Measurements from ENCODE around the gene LAMTOR1.

DNA sequence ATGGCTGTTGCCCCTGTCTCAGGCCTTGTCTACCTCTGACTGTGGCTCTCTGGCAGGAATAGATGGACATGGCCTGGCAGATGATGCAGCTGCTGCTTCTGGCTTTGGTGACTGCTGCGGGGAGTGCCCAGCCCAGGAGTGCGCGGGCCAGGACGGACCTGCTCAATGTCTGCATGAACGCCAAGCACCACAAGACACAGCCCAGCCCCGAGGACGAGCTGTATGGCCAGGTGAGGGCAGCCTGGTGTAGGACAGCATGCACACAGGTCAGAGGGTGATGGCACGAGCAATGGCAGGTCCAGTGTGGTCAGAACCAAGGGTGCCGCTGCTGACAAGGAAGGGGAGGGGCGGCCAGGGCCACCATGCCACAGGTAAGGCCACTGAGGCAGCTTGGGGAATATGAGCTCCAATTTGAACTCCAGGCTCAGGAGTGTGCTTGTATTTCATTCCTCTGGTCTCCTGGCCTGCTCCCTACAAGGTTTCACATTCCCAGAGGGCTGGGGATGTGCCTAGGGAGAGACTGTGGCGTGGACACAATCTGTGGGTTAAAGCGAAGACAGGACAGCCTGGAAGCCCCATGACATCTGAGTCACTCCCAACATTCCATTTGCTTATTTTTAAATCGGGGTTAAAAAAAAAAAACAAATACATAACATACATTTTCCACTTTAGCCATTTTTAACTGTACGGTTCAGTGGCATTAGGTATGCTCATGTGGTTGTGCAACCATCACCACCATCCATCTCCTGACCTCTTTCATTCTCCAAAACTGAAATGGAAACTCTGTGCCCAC lies 33.0 kb upstream of the LAMTOR1 start:
- TF ChIP-seq, protein P1, sequence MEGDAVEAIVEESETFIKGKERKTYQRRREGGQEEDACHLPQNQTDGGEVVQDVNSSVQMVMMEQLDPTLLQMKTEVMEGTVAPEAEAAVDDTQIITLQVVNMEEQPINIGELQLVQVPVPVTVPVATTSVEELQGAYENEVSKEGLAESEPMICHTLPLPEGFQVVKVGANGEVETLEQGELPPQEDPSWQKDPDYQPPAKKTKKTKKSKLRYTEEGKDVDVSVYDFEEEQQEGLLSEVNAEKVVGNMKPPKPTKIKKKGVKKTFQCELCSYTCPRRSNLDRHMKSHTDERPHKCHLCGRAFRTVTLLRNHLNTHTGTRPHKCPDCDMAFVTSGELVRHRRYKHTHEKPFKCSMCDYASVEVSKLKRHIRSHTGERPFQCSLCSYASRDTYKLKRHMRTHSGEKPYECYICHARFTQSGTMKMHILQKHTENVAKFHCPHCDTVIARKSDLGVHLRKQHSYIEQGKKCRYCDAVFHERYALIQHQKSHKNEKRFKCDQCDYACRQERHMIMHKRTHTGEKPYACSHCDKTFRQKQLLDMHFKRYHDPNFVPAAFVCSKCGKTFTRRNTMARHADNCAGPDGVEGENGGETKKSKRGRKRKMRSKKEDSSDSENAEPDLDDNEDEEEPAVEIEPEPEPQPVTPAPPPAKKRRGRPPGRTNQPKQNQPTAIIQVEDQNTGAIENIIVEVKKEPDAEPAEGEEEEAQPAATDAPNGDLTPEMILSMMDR (IDR thresholded peaks at IDR 0.05; ENCODE audit: borderline replicate concordance, extremely low read depth, low read length, poor library complexity, severe bottlenecking): no peak
- no peak for TF ChIP-seq EZH2 (IDR thresholded peaks at IDR 0.05; ENCODE audit: borderline replicate concordance, low read depth, low read length, severe bottlenecking)
